Parathyroid adenoma (tissue), 2 donors: ENCODE measurements around the gene GRHL1.

ENCODE experiments used
- H2AFZ ChIP-seq: fragments of 300-600 bp; sonication (generic); one replicate; pipeline ENCODE4 v1.7.0; 2017; ENCODE audit warnings: antibody characterized with exemption, mild to moderate bottlenecking
- H3K27ac ChIP-seq: fragments of 300-600 bp; sonication (generic); one replicate; pipeline ENCODE4 v1.7.0; 2017
- H3K27me3 ChIP-seq: fragments of 300-600 bp; sonication (generic); one replicate; pipeline ENCODE4 v1.7.0; 2017; ENCODE audit warnings: low read length; ENCODE audit not compliant: control insufficient read depth, insufficient read depth
- H3K36me3 ChIP-seq: fragments of 300-600 bp; sonication (generic); one replicate; pipeline ENCODE4 v1.7.0; 2017; ENCODE audit warnings: low read length; ENCODE audit not compliant: control insufficient read depth, insufficient read depth
- H3K4me1 ChIP-seq: fragments of 300-600 bp; sonication (generic); one replicate; pipeline ENCODE4 v1.7.0; 2017; ENCODE audit warnings: control low read depth
- H3K4me2 ChIP-seq: fragments of 300-600 bp; sonication (generic); one replicate; pipeline ENCODE4 v1.7.0; 2017; ENCODE audit warnings: low read length
- H3K4me3 ChIP-seq: fragments of 300-600 bp; sonication (generic); one replicate; pipeline ENCODE4 v1.7.0; 2017; ENCODE audit warnings: low read depth, low read length
- H3K79me2 ChIP-seq: fragments of 300-600 bp; sonication (generic); one replicate; pipeline ENCODE4 v1.7.0; 2017; ENCODE audit warnings: control low read depth
- H3K9ac ChIP-seq: fragments of 300-600 bp; sonication (generic); one replicate; pipeline ENCODE4 v1.7.0; 2017; ENCODE audit warnings: mild to moderate bottlenecking
- H3K9me3 ChIP-seq: fragments of 300-600 bp; sonication (generic); one replicate; pipeline ENCODE4 v1.7.0; 2017; ENCODE audit warnings: low read length; ENCODE audit not compliant: control insufficient read depth
- TF ChIP-seq, protein P1 (sequence below): fragments of 300-600 bp; sonication (generic); IDR thresholded peaks from one replicate; pipeline ENCODE4 v1.7.0; 2017; ENCODE audit warnings: antibody characterized with exemption, mild to moderate bottlenecking
- donor health status: primary hyperparathyroidism.

Gene GRHL1

GRCh38 chr2:9909106-9909505, 42.4 kb upstream of the GRHL1 start:
- no peak overlapping the region for H3K4me2 ChIP-seq
- H3K4me3 ChIP-seq = no peak overlapping the region
- TF ChIP-seq, protein P1, sequence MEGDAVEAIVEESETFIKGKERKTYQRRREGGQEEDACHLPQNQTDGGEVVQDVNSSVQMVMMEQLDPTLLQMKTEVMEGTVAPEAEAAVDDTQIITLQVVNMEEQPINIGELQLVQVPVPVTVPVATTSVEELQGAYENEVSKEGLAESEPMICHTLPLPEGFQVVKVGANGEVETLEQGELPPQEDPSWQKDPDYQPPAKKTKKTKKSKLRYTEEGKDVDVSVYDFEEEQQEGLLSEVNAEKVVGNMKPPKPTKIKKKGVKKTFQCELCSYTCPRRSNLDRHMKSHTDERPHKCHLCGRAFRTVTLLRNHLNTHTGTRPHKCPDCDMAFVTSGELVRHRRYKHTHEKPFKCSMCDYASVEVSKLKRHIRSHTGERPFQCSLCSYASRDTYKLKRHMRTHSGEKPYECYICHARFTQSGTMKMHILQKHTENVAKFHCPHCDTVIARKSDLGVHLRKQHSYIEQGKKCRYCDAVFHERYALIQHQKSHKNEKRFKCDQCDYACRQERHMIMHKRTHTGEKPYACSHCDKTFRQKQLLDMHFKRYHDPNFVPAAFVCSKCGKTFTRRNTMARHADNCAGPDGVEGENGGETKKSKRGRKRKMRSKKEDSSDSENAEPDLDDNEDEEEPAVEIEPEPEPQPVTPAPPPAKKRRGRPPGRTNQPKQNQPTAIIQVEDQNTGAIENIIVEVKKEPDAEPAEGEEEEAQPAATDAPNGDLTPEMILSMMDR = no peak
- no peaks in the 10 kb centered on the region for H3K4me1 ChIP-seq
- no peak overlapping the region for H3K9ac ChIP-seq
- no peaks in the 10 kb centered on the region for H3K9me3 ChIP-seq
- no peak overlapping the region for H2AFZ ChIP-seq
- H3K79me2 ChIP-seq = peaks cover 3% of the 10 kb centered on the region
- H3K27me3 ChIP-seq = no peaks in the 10 kb centered on the region
- no peaks in the 10 kb centered on the region for H3K36me3 ChIP-seq
- H3K27ac ChIP-seq = no peak overlapping the region

GRCh38 chr2:9910699-9911098, 40.8 kb upstream of the GRHL1 start:
- TF ChIP-seq, protein P1 = no peak
- no peaks in the 10 kb centered on the region for H3K4me1 ChIP-seq
- H3K27ac ChIP-seq = no peak overlapping the region
- H3K27me3 ChIP-seq = no peaks in the 10 kb centered on the region
- H3K4me3 ChIP-seq = no peak overlapping the region
- H3K4me2 ChIP-seq = no peak overlapping the region
- no peak overlapping the region for H2AFZ ChIP-seq
- no peaks in the 10 kb centered on the region for H3K9me3 ChIP-seq
- H3K9ac ChIP-seq = no peak overlapping the region
- no peaks in the 10 kb centered on the region for H3K36me3 ChIP-seq
- peaks cover 3% of the 10 kb centered on the region for H3K79me2 ChIP-seq

- no peak overlapping the region for H3K27ac ChIP-seq
- no peak overlapping the region for H2AFZ ChIP-seq
- TF ChIP-seq, protein P1 = no peak
- H3K36me3 ChIP-seq = no peaks in the 10 kb centered on the region
- H3K4me3 ChIP-seq = no peak overlapping the region
- H3K79me2 ChIP-seq = peaks cover 3% of the 10 kb centered on the region
- no peak overlapping the region for H3K4me2 ChIP-seq
- no peaks in the 10 kb centered on the region for H3K4me1 ChIP-seq
- H3K9me3 ChIP-seq = no peaks in the 10 kb centered on the region
- H3K9ac ChIP-seq = no peak overlapping the region
- H3K27me3 ChIP-seq = no peaks in the 10 kb centered on the region
Observed at GRCh38 chr2:9912468-9912867, 39.0 kb upstream of the GRHL1 start.

DNA sequence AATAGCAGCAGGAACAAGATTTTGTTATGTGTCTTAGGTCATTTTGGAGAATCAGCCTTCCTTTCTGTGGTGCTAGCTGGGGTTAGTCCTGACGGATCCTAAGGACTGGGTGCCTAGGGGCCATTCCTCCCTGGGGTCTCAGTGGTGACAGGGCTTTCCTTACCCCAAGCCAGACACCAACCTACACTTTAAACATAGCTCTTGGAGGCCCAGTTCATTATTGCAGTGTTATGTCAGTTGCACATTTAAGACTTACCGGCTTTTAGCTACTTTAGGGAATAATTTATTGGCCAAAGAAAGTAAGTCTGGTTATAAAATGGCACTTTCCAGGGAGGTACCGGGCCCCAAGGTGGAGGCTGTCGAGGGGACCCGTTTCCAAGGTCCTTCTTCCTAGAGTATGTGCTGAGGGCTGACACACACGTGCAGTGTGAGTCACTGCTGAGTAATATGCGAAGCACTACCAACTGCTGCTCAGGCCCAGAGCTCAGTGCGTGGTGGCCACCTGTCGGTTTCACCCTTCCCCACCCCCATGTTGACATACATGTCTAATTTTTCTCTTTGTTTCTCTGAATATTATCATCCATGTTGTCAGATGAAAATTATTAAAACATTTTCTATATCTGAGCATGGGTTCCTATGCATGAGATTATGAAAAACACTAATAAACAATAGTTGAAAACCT, 37.0 kb upstream of the GRHL1 start:
- H3K27ac ChIP-seq = no peak overlapping the region
- H3K9ac ChIP-seq = no peak overlapping the region
- H3K36me3 ChIP-seq = no peaks in the 10 kb centered on the region
- TF ChIP-seq, protein P1 = no peak
- H3K9me3 ChIP-seq = no peaks in the 10 kb centered on the region
- no peak overlapping the region for H2AFZ ChIP-seq
- H3K79me2 ChIP-seq = no peaks in the 10 kb centered on the region
- no peaks in the 10 kb centered on the region for H3K4me1 ChIP-seq
- H3K4me2 ChIP-seq = no peak overlapping the region
- no peaks in the 10 kb centered on the region for H3K27me3 ChIP-seq
- no peak overlapping the region for H3K4me3 ChIP-seq

GRCh38 chr2:9918275-9918674, 33.2 kb upstream of the GRHL1 start:
- no peaks in the 10 kb centered on the region for H3K9me3 ChIP-seq
- no peaks in the 10 kb centered on the region for H3K27me3 ChIP-seq
- H3K79me2 ChIP-seq = no peaks in the 10 kb centered on the region
- no peak overlapping the region for H3K4me2 ChIP-seq
- no peak overlapping the region for H3K9ac ChIP-seq
- TF ChIP-seq, protein P1 = no peak
- H2AFZ ChIP-seq = no peak overlapping the region
- H3K4me1 ChIP-seq = no peaks in the 10 kb centered on the region
- H3K36me3 ChIP-seq = no peaks in the 10 kb centered on the region
- H3K4me3 ChIP-seq = no peak overlapping the region
- no peak overlapping the region for H3K27ac ChIP-seq
